NCI-H82 treated with DMSO at 0.1 percent for 48 hours (cell line): Measurements from ENCODE around the gene APOL1.
"Not testable (repeated sequence)": the region's sequence is repeated elsewhere in the genome, so short reads cannot be mapped to it uniquely, and the experiment has no call there.

Source experiments
- DNase-seq: peaks from one replicate; lab custom pipeline; 2025; ENCODE audit not compliant: unreplicated experiment; lab: John Stamatoyannopoulos, UW

APOL1 gene

DNA sequence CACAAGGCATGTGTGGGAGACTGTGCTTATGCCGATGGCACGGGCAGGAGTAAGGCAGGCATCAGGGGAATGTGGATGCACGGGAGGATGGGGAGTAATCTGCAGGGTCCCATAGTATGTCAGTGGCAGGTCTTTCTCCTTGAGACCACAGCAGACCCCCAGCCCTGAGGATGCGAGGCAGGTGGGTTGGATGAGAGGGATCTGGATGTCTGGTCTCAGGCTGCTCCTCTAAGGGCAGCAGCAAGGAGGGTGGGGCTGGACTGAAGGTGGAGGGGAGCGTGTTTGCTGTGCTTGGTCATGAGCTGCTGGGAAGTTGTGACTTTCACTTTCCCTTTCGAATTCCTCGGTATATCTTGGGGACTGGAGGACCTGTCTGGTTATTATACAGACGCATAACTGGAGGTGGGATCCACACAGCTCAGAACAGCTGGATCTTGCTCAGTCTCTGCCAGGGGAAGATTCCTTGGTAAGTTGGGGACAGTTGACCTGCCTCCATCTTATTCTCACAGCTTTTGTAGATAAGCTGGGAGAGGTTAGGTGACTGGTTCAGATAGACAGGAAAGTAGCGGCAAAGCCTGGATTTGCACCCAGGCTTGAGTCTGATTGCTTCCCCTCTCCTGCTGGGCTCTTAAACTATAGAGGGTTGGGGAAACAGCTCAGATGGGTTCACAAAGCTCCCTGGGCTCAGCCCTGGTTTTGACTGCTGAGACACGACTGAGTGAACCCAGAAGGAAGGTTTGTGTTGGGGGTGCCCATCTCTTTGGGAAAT is at the start of gene APOL1:
Gene APOL1, plus strand, starts transcription at position 380 of the 769 bp plus-strand sequence. CDS start 1,823 bp downstream, outside the sequence.
- no peak for DNase-seq

DNA sequence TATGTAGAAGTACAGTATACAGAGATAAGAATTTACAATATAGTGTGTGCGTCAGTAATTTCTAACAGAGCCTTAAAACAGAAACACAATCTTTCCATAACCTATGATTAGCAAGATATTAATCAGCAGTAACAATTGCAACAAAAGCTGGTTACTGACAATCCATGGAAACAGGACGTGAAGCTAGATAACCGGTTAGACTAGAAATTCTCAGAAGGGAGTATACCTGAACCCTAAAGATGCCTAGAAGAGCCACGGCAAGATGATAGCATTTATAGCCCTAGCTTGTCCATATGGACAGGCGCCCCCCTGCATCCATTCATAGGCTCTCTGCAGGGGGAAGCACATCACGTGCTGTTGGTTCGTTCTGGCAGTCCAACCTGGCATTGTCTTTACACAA is 49.5 kb upstream of the APOL1 start:
- not testable (repeated sequence) for DNase-seq

DNA sequence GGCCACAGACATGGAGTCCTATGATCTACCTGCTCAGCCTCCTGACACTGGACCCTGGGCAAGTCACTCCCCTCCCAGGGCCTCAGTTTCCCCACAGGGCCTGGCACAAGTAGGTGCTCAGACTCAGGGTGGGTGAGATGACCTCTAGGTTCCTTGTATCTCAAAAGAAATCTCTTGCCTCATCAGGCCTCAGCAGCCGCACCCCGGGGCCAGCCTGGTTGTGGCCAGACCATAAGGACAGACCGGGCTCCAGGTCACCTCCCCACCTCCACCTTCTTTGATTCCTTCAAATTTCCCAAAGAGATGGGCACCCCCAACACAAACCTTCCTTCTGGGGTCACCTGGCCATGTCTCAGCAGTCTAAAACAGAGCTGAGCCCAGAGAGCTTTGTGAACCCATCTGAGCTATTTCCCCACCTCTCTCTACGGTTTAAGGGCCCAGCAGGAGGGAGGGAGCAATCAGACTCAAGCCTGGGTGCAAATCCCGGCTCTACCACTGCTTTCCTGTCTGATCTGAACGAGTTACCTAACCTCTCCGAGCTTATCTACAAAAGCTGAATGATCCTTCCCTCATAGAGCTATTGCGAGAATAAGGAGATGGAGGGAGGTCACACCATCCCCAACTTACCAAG is 48.8 kb upstream of the APOL1 start:
- no peak for DNase-seq

DNA sequence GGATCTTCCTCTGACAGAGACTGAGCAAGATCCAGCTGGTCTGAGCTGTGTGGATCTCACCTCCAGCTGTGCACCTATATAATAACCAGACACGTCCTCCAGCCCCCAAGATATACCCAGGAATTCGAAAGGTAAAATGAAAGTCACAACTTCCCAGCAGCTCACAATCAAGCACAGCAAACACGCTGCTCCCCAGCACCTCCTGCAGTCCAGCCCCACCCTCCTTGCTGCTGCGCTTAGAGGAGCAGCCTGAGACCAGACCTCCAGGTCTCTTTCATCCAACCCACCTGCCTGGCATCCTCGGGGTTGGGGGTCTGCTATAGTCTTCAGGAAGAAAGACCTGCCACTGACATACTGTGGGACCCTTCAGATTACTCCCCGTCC is 48.3 kb upstream of the APOL1 start:
- DNase-seq, result no peak

GRCh38 chr22:36205573-36205972 is 47.4 kb upstream of the APOL1 start:
- not testable (repeated sequence) for DNase-seq

DNA sequence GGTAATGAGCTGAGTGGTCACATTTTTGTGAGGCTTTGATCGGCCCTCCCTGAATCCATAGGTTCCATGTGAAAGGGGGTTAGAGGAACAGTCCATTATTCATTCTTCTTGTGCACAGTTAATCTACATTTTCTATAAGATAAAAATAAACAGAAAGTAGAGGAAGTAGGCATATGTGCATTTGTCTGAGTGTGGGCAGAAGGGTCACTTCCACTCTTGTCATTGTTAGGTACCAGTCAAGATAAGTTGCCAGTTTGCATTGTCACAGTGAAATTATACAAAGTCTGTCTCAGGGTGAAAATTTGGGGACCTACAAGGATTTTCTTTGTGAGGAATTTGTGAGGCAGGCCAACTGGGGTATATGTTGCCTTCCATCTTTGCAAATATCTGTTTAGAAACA is 46.7 kb upstream of the APOL1 start:
- DNase-seq, result no peak

DNA sequence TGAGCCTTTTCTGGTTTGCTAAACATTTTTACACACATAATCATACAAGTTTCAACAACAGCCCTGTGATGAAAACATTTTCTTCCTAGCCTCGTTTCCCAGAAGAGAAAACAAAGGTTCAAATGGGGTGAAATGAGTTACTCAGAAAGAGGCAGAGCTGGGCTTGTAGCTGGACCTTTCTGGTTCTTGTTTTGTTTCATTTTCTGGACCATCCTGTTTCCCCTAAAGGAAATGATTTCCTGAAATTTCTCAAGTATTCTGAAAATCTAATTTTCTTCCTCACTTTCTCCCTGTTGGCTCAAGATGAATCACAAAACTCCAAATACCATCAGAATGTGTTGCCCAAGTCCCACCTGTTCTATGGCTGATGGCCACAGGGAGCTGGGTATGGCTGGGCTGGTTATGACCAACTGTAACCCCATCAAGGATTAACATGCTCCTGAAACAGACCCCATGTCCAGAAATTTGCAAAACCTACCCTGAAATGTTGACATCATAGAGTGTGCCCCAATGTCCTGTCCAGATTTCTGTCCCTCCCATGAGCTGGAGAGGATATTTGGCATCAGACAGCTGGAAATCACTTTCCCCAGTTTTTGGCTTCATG is 44.7 kb upstream of the APOL1 start:
- no peak for DNase-seq

- no peak for DNase-seq
These were observed 44.0 kb upstream of the APOL1 start for GRCh38 chr22:36208914-36209313.

- not testable (repeated sequence) for DNase-seq
These were observed 43.4 kb upstream of the APOL1 start for GRCh38 chr22:36209488-36209908.

DNA sequence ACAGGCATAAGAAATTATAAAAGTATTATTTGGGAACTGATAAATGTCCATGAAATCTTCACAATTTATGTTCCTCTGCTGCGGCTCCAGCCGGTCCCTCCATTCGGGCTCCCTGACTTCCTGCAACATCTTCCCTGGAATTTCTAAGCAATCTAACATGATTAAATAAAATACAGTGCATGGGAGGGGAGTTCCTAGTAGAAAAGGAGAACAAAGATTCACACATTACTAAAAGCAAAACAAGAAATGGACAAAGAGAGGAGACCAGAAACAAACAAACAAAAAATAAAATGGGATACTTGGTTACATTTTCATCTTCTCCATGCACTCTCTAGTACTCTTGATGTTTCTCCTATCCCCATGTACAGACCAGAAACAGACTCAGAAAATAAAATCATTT is 42.7 kb upstream of the APOL1 start:
- no peak for DNase-seq

DNA sequence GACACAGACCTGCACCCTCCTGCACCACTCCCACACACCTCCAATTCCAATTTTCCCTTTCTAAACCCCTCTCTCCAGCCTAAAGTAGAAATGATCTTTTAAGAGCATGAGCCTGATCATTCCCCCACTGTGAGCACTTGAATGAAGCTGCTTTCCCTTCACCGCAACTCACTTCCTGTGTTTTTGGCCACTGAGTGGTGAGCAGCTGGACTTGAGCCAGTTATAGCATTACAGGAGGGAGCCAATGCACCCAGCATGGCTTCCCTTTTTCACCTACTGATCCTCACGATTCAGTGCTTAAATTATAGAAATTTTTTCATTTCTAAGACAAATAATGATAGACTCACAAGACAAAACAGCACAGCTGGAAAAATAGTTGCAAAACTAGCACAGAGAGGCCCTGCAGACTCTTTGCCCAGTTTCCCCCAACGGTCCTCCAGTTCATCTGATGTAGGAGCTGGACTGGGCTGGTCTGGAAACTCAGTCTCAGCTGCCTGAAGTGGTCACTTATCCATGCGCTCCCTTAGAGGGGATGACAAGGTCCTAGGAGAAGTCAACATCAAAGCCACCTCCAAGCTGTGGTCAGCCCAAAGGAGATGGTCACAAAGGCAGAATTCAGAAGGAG is 41.6 kb upstream of the APOL1 start:
- DNase-seq, result no peak

- DNase-seq, result no peak
These were observed 40.0 kb upstream of the APOL1 start for GRCh38 chr22:36212901-36213300.

GRCh38 chr22:36213586-36213985 is 39.3 kb upstream of the APOL1 start:
- DNase-seq, result no peak

GRCh38 chr22:36215981-36216380 is 37.0 kb upstream of the APOL1 start:
- peak; percentile 5 for DNase-seq

- no peak for DNase-seq
These were observed 34.2 kb upstream of the APOL1 start for GRCh38 chr22:36218648-36219193.

GRCh38 chr22:36220451-36220921 is 32.4 kb upstream of the APOL1 start:
- DNase-seq, result no peak

DNA sequence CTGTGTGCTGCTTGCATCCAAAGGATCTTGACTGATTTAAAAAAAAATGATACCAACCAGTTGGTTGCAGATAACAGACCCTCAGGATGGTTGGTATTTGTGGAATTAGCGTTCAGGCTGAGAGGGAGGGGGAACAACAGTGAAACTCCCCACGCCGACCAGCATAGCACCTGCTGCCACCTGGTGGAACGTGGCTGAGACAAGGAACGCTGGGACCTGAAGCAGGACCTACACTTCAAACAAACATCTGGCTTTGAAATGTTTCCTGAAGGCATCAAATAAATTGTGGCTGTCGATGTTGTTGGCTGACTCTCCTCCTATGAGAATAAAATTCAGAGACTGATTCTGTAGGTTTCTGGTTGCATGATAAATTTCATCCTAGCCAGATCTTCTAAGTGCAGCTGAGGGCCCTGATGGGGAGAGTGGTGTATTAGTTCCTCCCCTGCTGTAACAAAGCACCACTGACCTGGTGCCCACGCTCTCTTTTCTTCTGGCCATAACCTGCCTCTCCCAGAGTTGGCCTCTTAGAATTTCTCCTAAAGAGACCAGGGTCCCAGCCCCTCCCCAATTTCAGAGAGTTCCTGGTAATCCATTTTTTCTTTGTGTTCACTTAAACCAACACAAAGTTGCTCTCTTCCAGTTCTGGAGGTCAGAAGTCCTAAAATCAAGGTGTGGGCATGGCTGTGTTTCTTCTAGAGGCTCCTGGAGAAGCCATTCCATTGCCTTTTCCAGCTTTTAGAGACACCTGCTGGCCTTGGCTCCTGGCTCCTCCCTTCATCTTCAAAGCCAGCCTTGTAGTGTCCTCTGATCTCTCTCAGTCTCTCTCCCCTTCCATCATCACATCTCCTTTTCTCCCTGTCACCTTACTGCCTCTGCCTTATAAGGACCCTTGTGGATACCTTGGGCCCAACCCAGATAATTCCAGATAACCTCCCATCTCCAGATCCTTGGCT is 30.9 kb upstream of the APOL1 start:
- DNase-seq, result no peak

DNA sequence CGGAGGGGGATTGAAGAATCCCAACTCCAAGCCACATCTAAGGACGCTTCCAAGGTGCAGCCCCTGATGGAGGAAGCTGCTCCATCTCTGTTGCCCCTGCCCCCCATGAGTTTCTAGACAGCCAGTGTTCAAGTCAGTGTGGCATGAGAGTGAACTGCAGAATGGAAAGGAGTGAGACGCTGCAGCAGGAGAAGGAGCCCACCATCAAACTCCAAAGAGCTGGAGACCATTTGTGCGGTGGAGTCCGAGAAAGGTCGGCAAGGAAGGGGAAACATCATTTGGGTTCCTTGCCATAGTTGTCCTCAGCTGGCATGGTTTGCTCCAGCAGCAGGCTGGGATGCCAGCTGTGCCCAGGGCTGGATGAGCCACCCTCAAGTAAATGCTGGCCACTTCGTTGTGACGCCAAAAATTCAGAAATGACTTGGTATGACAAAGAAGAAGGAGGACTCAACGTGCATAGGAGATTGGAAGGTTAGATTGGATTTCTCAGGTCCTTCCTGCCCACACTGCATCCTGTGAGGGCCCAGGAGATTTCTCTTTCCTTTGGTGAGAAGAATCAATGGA is 30.0 kb upstream of the APOL1 start:
- no peak for DNase-seq

DNA sequence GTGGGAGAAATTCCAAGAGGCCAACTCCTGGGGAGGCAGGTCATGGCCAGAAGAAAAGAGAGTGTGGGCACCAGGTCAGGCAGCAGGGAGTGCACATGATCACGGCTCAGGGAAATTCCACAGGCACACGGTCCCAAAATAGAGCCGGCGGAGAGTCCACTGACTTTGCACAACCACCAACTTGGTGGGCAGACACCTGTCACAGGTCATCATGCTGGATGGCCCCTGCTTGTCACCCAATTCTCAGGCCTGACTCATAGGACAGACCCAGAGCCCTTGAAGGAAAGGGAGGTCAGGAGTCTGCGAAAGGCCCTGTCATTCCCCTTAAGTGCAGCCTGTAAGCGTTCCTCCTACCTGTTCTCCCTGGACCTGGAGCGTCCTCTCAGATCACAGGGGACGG is 29.4 kb upstream of the APOL1 start:
- no peak for DNase-seq

GRCh38 chr22:36224245-36224644 is 28.7 kb upstream of the APOL1 start:
- no peak for DNase-seq
